Glutamatergic neuron (in vitro differentiated cells): Measurements from ENCODE around the gene GIPR. TPM values are rescaled to one million over a fixed set of nuclear protein-coding genes. Genes with fewer than 3 reads are reported as not detected.
"Not testable (repeated sequence)": the region's sequence is repeated elsewhere in the genome, so short reads cannot be mapped to it uniquely, and the experiment has no call there.

ENCODE experiments used
- DNase-seq: peaks from one replicate; pipeline ENCODE4 v3.0.0; 2022
- H3K27ac Mint-ChIP-seq: one replicate; pipeline ENCODE4 v1.8.0; 2020; ENCODE audit warnings: mild to moderate bottlenecking, mixed read lengths, inconsistent platforms; ENCODE audit not compliant: unreplicated experiment
- H3K27me3 Mint-ChIP-seq: one replicate; pipeline ENCODE4 v1.8.0; 2020; ENCODE audit warnings: mild to moderate bottlenecking, moderate library complexity, mixed read lengths, inconsistent platforms; ENCODE audit not compliant: unreplicated experiment
- H3K36me3 Mint-ChIP-seq: one replicate; pipeline ENCODE4 v1.8.0; 2020; ENCODE audit warnings: mild to moderate bottlenecking, mixed read lengths, inconsistent platforms; ENCODE audit not compliant: unreplicated experiment
- H3K4me1 Mint-ChIP-seq: one replicate; pipeline ENCODE4 v1.8.0; 2020; ENCODE audit warnings: mild to moderate bottlenecking, low read depth, mixed read lengths, inconsistent platforms; ENCODE audit not compliant: unreplicated experiment
- H3K4me3 Mint-ChIP-seq: one replicate; pipeline ENCODE4 v1.8.0; 2020; ENCODE audit warnings: mild to moderate bottlenecking, mixed read lengths, inconsistent platforms; ENCODE audit not compliant: unreplicated experiment
- H3K9me3 Mint-ChIP-seq: one replicate; pipeline ENCODE4 v1.8.0; 2020; ENCODE audit warnings: mild to moderate bottlenecking, moderate library complexity, mixed read lengths, inconsistent platforms; ENCODE audit not compliant: unreplicated experiment
- long read RNA-seq: library from polyadenylated mRNA; unstranded; transcript quantifications from one replicate; pipeline ENCODE4 v2.0.0, GENCODE V29; 2020; ENCODE audit not compliant: unreplicated experiment
- total RNA-seq: library from RNA; stranded (reverse); fragmentation: NEBNext Ultra II Directional; extraction: Animal tissue kit (Norgen Biotek cat#: 25700); gene quantifications from one replicate; pipeline ENCODE4 v1.2.1, GENCODE V29; 2021; ENCODE audit not compliant: unreplicated experiment
- TF ChIP-seq, protein P1 (sequence below): fragments of 200-600 bp; sonication (generic); IDR thresholded peaks from one replicate; pipeline ENCODE4 v1.5.0; 2021; ENCODE audit not compliant: partially characterized antibody, unreplicated experiment

Gene GIPR, protein sequence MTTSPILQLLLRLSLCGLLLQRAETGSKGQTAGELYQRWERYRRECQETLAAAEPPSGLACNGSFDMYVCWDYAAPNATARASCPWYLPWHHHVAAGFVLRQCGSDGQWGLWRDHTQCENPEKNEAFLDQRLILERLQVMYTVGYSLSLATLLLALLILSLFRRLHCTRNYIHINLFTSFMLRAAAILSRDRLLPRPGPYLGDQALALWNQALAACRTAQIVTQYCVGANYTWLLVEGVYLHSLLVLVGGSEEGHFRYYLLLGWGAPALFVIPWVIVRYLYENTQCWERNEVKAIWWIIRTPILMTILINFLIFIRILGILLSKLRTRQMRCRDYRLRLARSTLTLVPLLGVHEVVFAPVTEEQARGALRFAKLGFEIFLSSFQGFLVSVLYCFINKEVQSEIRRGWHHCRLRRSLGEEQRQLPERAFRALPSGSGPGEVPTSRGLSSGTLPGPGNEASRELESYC
- 36.4 TPM for total RNA-seq
- long read RNA-seq, partial matches to known transcripts: 0 of 2 reads
- long read RNA-seq, other reads (novel, unspliced or antisense): 2 of 2 reads

DNA sequence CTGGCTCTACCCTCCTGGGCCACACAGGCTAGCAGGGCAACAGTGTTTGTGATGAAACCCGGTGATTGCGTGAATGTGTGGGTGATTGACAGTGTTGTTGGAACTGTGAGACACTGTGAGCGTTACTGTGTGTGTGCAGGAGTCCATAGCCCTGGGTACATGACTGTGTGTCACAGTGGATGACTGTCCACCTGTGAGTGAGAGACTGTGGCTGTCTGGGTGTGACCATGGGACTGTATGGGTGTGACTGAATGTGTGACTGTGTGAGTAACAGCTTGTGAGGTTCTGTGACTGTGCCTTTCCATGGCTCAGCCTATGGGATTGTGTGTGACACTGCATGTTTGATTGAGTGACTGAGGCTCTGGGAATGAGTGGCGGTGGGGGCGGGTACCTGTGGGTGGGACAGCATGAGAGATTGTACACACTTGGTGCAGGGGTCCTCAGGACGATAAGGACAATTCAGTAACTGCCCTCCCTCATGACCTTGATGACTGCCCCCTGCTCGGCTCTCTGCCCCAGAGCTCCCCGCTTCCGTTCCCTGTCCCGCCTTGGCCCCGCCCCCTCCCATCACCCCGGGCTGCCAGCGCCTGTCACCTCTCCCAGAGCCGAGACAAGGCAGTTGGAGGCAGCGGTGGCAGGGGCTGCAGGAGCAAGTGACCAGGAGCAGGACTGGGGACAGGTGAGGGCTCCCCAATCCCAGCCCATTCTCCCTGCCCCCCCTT is at the start of gene GIPR:
Gene GIPR (plus strand): TSS at position 602 of the 722 bp plus-strand sequence. CDS start 1,300 bp downstream, outside the sequence.
- DNase-seq: peak; percentile 85
- H3K27me3 Mint-ChIP-seq: peaks cover 16% of the 10 kb centered on the region
- H3K9me3 Mint-ChIP-seq: peaks cover 9% of the 10 kb centered on the region
- TF ChIP-seq, protein P1, sequence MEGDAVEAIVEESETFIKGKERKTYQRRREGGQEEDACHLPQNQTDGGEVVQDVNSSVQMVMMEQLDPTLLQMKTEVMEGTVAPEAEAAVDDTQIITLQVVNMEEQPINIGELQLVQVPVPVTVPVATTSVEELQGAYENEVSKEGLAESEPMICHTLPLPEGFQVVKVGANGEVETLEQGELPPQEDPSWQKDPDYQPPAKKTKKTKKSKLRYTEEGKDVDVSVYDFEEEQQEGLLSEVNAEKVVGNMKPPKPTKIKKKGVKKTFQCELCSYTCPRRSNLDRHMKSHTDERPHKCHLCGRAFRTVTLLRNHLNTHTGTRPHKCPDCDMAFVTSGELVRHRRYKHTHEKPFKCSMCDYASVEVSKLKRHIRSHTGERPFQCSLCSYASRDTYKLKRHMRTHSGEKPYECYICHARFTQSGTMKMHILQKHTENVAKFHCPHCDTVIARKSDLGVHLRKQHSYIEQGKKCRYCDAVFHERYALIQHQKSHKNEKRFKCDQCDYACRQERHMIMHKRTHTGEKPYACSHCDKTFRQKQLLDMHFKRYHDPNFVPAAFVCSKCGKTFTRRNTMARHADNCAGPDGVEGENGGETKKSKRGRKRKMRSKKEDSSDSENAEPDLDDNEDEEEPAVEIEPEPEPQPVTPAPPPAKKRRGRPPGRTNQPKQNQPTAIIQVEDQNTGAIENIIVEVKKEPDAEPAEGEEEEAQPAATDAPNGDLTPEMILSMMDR: no peak
- no peaks in the 10 kb centered on the region for H3K36me3 Mint-ChIP-seq
- peak within 1 kb of the TSS; percentile 94 for H3K27ac Mint-ChIP-seq
- H3K4me1 Mint-ChIP-seq: peaks cover 17% of the 10 kb centered on the region
- peak within 1 kb of the TSS; percentile 99 for H3K4me3 Mint-ChIP-seq

DNA sequence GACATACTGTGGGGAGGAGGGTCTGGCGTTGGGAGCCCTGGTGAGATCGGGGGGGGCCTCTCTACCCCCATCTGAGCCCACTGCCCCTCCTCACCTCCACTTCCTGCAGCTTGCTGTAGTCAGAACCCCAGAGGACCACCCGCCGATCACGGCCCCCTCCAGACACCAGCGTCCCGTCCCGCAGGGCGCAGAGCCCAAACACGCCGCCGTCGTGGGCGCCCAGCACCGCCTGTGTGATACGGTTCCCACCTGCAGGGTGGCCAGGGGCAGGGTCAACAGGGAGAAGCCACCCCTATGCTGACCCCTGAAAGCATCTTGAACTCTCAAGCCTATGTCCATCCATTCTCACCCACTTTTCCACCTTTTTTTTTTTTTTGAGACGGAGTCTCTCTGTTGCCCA is 46.6 kb upstream of the GIPR start:
- Mint-ChIP-seq H3K4me3 (no peak overlapping the region), H3K4me1 (no peaks in the 10 kb centered on the region), H3K27ac (no peak overlapping the region), H3K9me3 (peaks cover 7% of the 10 kb centered on the region), H3K27me3 (peaks cover 5% of the 10 kb centered on the region), H3K36me3 (peaks cover 7% of the 10 kb centered on the region)
- DNase-seq: no peak
- TF ChIP-seq, protein P1: no peak

DNA sequence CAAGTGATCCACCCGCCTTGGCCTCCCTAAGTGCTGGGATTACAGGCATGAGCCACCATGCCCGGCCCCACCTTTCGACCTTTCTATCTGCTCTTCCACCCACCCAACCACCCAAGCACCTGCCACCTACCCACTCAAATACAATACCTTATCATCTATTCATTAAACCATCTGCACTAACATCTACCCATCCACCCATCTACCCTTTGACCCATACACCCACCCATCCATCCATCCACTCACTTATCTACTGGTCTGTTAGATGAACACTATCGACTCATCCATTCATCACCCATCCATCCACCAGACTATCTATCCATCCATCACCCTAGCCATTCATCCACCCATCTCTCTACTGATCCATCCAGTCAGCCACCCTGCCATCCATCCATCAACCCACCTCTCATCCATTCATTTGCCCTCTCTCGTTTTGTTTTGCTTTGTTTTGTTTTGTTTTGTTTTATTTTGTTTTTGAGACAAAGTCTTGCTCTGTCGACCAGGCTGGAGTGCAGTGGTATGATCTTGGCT is 46.0 kb upstream of the GIPR start:
- H3K27me3 Mint-ChIP-seq: peaks cover 5% of the 10 kb centered on the region
- peak overlapping the region; percentile 1 for H3K27ac Mint-ChIP-seq
- no peak for DNase-seq
- no peaks in the 10 kb centered on the region for H3K4me1 Mint-ChIP-seq
- H3K9me3 Mint-ChIP-seq: peaks cover 7% of the 10 kb centered on the region
- TF ChIP-seq, protein P1: no peak
- H3K4me3 Mint-ChIP-seq: no peak overlapping the region
- H3K36me3 Mint-ChIP-seq: peaks cover 7% of the 10 kb centered on the region

DNA sequence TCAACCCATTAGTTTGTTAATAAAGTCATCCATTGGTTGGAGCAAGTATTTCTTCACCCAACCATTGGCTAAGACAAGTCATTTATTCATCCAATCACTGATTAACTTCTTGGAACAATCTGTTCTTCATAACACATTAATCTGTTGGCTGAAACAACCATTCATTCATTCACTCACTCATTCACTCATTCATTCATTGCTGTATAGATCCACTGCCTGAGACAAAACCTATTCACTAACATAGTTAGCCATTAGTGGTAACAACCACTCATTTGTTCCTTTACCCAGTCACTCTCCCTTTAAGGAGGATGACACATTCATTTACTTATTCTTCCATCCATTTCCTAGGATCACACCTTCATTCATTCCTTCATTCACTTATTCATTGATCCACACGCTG is 44.0 kb upstream of the GIPR start:
- Mint-ChIP-seq H3K4me1 (no peaks in the 10 kb centered on the region), H3K27me3 (peaks cover 5% of the 10 kb centered on the region), H3K36me3 (peaks cover 7% of the 10 kb centered on the region), H3K9me3 (peaks cover 7% of the 10 kb centered on the region), H3K4me3 (no peak overlapping the region), H3K27ac (no peak overlapping the region)
- no peak for DNase-seq
- TF ChIP-seq, protein P1: no peak

DNA sequence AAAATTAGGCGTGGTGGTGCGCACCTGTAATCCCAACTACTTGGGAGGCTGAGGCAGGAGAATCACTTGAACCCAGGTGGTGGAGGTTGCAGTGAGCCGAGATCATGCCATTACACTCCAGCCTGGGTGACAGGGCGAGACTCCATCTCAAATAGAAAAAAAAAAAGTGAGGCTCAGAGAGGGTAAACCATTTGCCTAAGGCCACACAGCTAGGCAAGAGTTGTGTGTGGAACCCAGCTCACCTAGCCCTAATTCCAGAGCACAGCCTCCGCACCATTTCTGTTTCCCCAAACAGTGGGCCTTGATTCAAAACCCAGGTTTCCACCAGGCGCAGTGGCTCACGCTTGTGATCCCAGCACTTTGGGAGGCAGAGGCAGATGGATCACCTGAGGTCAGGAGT is 39.8 kb upstream of the GIPR start:
- H3K36me3 Mint-ChIP-seq, H3K4me3 Mint-ChIP-seq, H3K27ac Mint-ChIP-seq, H3K4me1 Mint-ChIP-seq, H3K9me3 Mint-ChIP-seq, DNase-seq, H3K27me3 Mint-ChIP-seq: not testable (repeated sequence)
